SJSA1 (cell line): Measurements from ENCODE around the gene TRIM3. TPM values are rescaled to one million over a fixed set of nuclear protein-coding genes. Genes with fewer than 3 reads are reported as not detected.
"Not testable (repeated sequence)": the region's sequence is repeated elsewhere in the genome, so short reads cannot be mapped to it uniquely, and the experiment has no call there.

Source experiments
- DNase-seq, 2 experiments: peaks; one replicate each; pipeline ENCODE4 v3.0.0-alpha.2; 2015 to 2020; ENCODE audit warnings: low spot score in 2 of 2, low read depth in 1 of 2
- H3K27ac ChIP-seq: fragments of 250-450 bp; sonication (Bioruptor Pico); 2 replicates; pipeline ENCODE4 v1.5.1; 2020; ENCODE audit warnings: mild to moderate bottlenecking, moderate library complexity
- H3K27me3 ChIP-seq: fragments of 250-450 bp; sonication (Bioruptor Pico); replicated peaks from 2 replicates; pipeline ENCODE4 v1.5.1; 2020; ENCODE audit warnings: mild to moderate bottlenecking, moderate library complexity
- H3K36me3 ChIP-seq: fragments of 250-450 bp; sonication (Bioruptor Pico); 2 replicates; pipeline ENCODE4 v1.5.1; 2020; ENCODE audit warnings: mild to moderate bottlenecking
- H3K4me1 ChIP-seq: fragments of 250-450 bp; sonication (Bioruptor Pico); replicated peaks from 2 replicates; pipeline ENCODE4 v1.6.1; 2021; ENCODE audit warnings: mild to moderate bottlenecking
- H3K4me3 ChIP-seq: fragments of 250-450 bp; sonication (Bioruptor Pico); 2 replicates; pipeline ENCODE4 v1.5.1; 2020; ENCODE audit warnings: mild to moderate bottlenecking
- H3K9me3 ChIP-seq: fragments of 250-450 bp; sonication (Bioruptor Pico); replicated peaks from 2 replicates; pipeline ENCODE4 v1.5.1; 2020; ENCODE audit warnings: mild to moderate bottlenecking
- total RNA-seq: library from RNA; depleted of rRNA; stranded (reverse); fragments of >200 nt; shearing (Covaris generic); gene quantifications from 2 replicates; pipeline ENCODE4 v1.2.3, GENCODE V29; 2014; rRNA removed

TRIM3 gene
- total RNA-seq: 9.1 and 11.0 TPM in 2 replicates

GRCh38 chr11:6473451-6474412 is at the start of gene TRIM3:
Gene TRIM3, minus strand, starts transcription at chr11:6473941. Its CDS starts 8,246 bp downstream, at chr11:6465695.
- H3K27ac ChIP-seq: peak within 1 kb of the TSS; percentile 46
- H3K4me1 ChIP-seq: peaks cover 4% of the 10 kb centered on the region; the same call in 1 of the 2 replicates
- no peaks in the 10 kb centered on the region for H3K9me3 ChIP-seq
- peak within 1 kb of the TSS; percentile 63 for H3K4me3 ChIP-seq
- DNase-seq: peak; percentile 79 to 85
- no peaks in the 10 kb centered on the region for H3K27me3 ChIP-seq
- no peaks in the 10 kb centered on the region; the same call in none of the 2 replicates for H3K36me3 ChIP-seq

DNA sequence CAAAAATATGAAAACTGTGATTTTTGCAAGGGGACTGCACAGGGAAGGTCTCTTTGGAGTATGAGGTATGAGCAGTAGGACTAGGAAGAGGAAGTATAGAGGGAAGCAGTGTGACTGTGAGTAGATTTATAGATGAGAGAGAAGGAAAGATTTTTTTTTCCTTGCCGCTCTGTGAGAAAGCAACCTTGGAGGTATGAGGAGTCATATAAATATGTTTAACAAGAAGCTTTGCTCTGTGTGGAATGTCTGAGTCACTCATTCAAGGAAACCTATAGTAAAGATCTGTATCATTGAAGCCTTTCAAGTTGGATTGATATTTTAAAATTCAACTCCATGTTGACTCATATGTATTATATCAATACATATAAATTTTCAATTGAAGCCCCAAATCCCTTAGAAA is 49.5 kb upstream of the TRIM3 start:
- no peaks in the 10 kb centered on the region for H3K27me3 ChIP-seq
- no peaks in the 10 kb centered on the region for H3K9me3 ChIP-seq
- H3K27ac ChIP-seq: no peak overlapping the region
- no peaks in the 10 kb centered on the region for H3K36me3 ChIP-seq
- H3K4me3 ChIP-seq: no peak overlapping the region
- peaks cover 7% of the 10 kb centered on the region for H3K4me1 ChIP-seq
- no peak for DNase-seq

DNA sequence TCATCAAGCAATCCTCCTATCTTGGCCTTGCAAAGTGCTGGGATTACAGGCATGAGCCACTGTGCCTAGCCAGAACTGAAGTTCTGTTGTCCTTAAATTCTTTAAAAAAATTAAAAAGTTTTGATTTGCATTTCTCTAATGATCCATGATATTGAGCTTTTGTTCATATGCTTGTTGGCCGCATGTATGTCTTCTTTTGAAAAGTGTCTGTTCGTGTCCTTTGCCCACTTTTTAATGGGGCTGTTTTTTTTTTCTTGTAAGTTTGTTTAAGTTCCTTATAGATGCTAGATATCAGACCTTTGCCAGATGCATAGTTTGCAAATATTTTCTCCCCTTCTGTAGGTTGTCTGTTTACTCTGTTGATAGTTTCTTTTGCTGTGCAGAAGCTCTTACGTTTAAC is 48.2 kb upstream of the TRIM3 start:
- DNase-seq, H3K36me3 ChIP-seq, H3K4me1 ChIP-seq, H3K4me3 ChIP-seq, H3K9me3 ChIP-seq, H3K27ac ChIP-seq, H3K27me3 ChIP-seq: not testable (repeated sequence)

DNA sequence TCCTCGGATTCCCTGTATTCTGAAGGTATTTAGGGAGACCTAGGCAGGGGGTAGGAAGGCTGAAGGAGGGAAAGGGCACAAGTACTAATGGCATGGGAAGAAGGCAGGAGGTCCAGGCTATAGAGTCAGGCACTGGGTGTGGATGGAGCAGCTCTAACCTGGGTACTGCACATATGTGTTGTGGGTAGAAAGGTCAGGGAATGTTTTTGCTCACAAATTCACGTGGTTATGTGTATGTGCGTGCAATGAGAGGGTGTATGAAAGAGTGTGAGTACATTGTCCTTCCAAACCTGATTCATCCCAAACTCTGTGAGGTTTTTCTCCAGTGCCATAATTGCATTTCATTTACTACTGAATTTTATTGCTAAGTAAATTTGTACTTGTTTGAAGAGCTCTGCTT is 46.5 kb upstream of the TRIM3 start:
- Histone ChIP-seq H3K4me3 (no peak overlapping the region), H3K4me1 (peaks cover 7% of the 10 kb centered on the region), H3K27ac (no peak overlapping the region), H3K9me3 (no peaks in the 10 kb centered on the region), H3K36me3 (no peaks in the 10 kb centered on the region), H3K27me3 (no peaks in the 10 kb centered on the region)
- DNase-seq: no peak

DNA sequence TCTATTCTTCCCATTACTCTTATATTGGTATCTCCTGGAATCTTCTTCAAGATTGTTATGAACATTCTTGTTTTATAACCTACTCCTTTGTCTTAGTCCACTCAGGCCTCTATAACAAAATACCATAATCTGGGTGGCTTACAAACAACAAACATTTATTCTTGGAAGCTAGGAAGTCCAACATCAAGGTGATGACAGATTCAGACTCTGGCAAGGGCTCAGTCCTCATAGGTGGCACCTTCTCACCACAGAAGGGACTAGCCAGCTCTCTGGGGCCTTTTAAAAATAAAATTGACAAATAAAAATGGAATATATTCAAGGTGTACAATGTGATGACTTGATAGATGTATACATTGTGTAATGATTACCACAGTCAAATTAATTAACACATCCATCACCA is 43.1 kb upstream of the TRIM3 start:
- Histone ChIP-seq H3K36me3 (no peaks in the 10 kb centered on the region), H3K27me3 (no peaks in the 10 kb centered on the region), H3K9me3 (no peaks in the 10 kb centered on the region), H3K27ac (no peak overlapping the region), H3K4me1 (no peaks in the 10 kb centered on the region), H3K4me3 (no peak overlapping the region)
- no peak for DNase-seq

GRCh38 chr11:6505577-6506240 is 32.0 kb upstream of the TRIM3 start:
- H3K4me3 ChIP-seq: no peak overlapping the region
- peak in 1 of 2 experiments; percentile 16 for DNase-seq
- H3K9me3 ChIP-seq: no peaks in the 10 kb centered on the region
- no peaks in the 10 kb centered on the region for H3K27me3 ChIP-seq
- H3K27ac ChIP-seq: no peak overlapping the region
- no peaks in the 10 kb centered on the region for H3K36me3 ChIP-seq
- H3K4me1 ChIP-seq: peaks cover 7% of the 10 kb centered on the region

GRCh38 chr11:6504166-6504565 is 30.4 kb upstream of the TRIM3 start:
- no peaks in the 10 kb centered on the region for H3K36me3 ChIP-seq

DNA sequence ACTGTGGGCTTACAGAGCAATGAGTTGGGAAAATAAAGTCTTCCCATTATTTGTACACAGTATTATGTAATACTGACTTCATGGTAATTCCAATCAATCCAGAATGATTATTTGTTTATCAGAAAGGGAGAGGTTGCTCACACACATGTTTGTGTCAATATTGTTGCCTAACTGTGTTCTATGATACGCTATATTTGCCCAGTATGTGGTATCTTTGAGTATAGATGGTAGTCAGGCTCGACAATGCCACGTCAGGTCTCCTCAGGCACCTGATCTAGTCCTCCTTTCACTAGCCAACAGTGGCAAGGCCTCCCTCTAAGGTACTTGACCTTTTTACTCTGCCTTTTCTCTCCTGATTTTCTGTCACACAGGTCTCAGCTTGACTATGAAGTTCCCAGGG is 28.6 kb upstream of the TRIM3 start:
- no peak overlapping the region for H3K27ac ChIP-seq

More at GRCh38 chr11:6504166-6504565, 30.4 kb upstream of the TRIM3 start:
- Histone ChIP-seq H3K9me3 (no peaks in the 10 kb centered on the region), H3K4me1 (peaks cover 16% of the 10 kb centered on the region), H3K27ac (no peak overlapping the region), H3K27me3 (no peaks in the 10 kb centered on the region), H3K4me3 (no peak overlapping the region)
- no peak for DNase-seq

GRCh38 chr11:6498544-6498943 is 24.8 kb upstream of the TRIM3 start:
- Histone ChIP-seq H3K27me3 (no peaks in the 10 kb centered on the region), H3K27ac (no peak overlapping the region), H3K9me3 (no peaks in the 10 kb centered on the region), H3K4me1 (peaks cover 10% of the 10 kb centered on the region), H3K4me3 (no peak overlapping the region), H3K36me3 (0 out of 2 replicates have a peak, but pooled peaks cover 3% of the 10 kb centered on the region)
- no peak for DNase-seq

More for the DNA sequence above, 28.6 kb upstream of the TRIM3 start:
- DNase-seq: no peak
- H3K4me1 ChIP-seq: peaks cover 17% of the 10 kb centered on the region
- H3K4me3 ChIP-seq: no peak overlapping the region
- no peaks in the 10 kb centered on the region for H3K27me3 ChIP-seq
- H3K36me3 ChIP-seq: 0 out of 2 replicates have a peak, but pooled peaks cover 3% of the 10 kb centered on the region
- H3K9me3 ChIP-seq: no peaks in the 10 kb centered on the region

- H3K9me3 ChIP-seq: no peaks in the 10 kb centered on the region
- H3K27ac ChIP-seq: no peak overlapping the region
- H3K4me1 ChIP-seq: peaks cover 10% of the 10 kb centered on the region
- no peak for DNase-seq
- no peaks in the 10 kb centered on the region for H3K27me3 ChIP-seq
- H3K36me3 ChIP-seq: 0 out of 2 replicates have a peak, but pooled peaks cover 3% of the 10 kb centered on the region
- H3K4me3 ChIP-seq: no peak overlapping the region
Observed at GRCh38 chr11:6498121-6498520, 24.4 kb upstream of the TRIM3 start.

GRCh38 chr11:6497069-6497839 is 23.5 kb upstream of the TRIM3 start, which contains the start of gene DNHD1:
Gene DNHD1, plus strand, starts transcription at chr11:6497280. Its CDS starts 936 bp downstream, at chr11:6498216.
- Histone ChIP-seq H3K4me3 (no peak within 1 kb of the TSS), H3K27ac (no peak within 1 kb of the TSS), H3K27me3 (no peaks in the 10 kb centered on the region), H3K36me3 (0 out of 2 replicates have a peak, but pooled peaks cover 3% of the 10 kb centered on the region), H3K4me1 (peaks cover 10% of the 10 kb centered on the region), H3K9me3 (no peaks in the 10 kb centered on the region)
- DNase-seq: no peak

DNA sequence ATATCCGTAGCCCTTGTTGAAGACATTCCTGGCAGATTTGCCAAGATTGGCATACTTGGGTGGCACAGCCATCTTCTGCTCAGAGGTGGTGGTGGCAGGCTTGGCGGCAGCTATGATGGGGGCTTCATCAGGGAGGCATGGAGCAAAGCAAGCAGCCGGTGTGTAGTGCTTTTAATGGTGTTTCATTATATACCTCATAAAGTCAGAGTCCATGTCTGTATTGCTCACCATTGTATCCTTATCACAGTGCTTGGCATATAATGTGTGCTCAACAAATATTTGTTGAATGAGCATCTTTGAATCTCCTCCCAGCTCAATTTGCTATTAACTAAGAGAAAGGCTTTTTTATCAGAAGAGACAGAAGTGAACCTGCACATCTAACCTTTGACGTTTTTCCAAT is 15.6 kb upstream of the TRIM3 start:
- DNase-seq: no peak
- Histone ChIP-seq H3K27ac (no peak overlapping the region), H3K4me1 (no peaks in the 10 kb centered on the region), H3K9me3 (no peaks in the 10 kb centered on the region), H3K36me3 (peaks cover 14% of the 10 kb centered on the region), H3K4me3 (no peak overlapping the region), H3K27me3 (no peaks in the 10 kb centered on the region)

- H3K9me3 ChIP-seq: no peaks in the 10 kb centered on the region
Observed at GRCh38 chr11:6488821-6489220, 15.1 kb upstream of the TRIM3 start.

More at GRCh38 chr11:6488821-6489220, 15.1 kb upstream of the TRIM3 start:
- H3K4me1 ChIP-seq: no peaks in the 10 kb centered on the region
- peaks cover 14% of the 10 kb centered on the region for H3K36me3 ChIP-seq
- H3K4me3 ChIP-seq: no peak overlapping the region
- no peak overlapping the region for H3K27ac ChIP-seq
- no peaks in the 10 kb centered on the region for H3K27me3 ChIP-seq
- no peak for DNase-seq
